Activated CD4-positive, alpha-beta memory T cell treated with anti-CD3 and anti-CD28 coated beads, Interleukin-2, amount 10 ng/mL, durations not matched to agents 7 days and 5 days (primary cell): ENCODE data around the gene TPX2. TPM values are rescaled to one million over a fixed set of nuclear protein-coding genes. Genes with fewer than 3 reads are reported as not detected.
A peak's percentile ranks its signal among the peaks of the same experiment; 100 is the strongest.

Source experiments
- CTCF ChIA-PET: fragments of 350-600 bp; sonication (Branson Sonifier 250); formaldehyde crosslinking; loops from one replicate; lab custom pipeline; 2021; ENCODE audit warnings: antibody characterized with exemption, inconsistent platforms; lab: Charles Lee
- POLR2A ChIA-PET: fragments of 350-600 bp; sonication (Branson Sonifier 250); formaldehyde crosslinking; loops from one replicate; lab custom pipeline; 2021; ENCODE audit warnings: antibody characterized with exemption; lab: Charles Lee
- DNase-seq: peaks from one replicate; pipeline ENCODE4 v3.0.0-alpha.2; 2020
- H3K27ac Mint-ChIP-seq: one replicate; pipeline ENCODE4 v1.8.0; 2021; ENCODE audit warnings: mild to moderate bottlenecking, mixed read lengths
- H3K27me3 Mint-ChIP-seq: one replicate; pipeline ENCODE4 v1.8.0; 2021; ENCODE audit warnings: mixed read lengths
- H3K36me3 Mint-ChIP-seq: one replicate; pipeline ENCODE4 v1.8.0; 2021; ENCODE audit warnings: low read depth, mixed read lengths
- H3K4me1 Mint-ChIP-seq: one replicate; pipeline ENCODE4 v1.8.0; 2021; ENCODE audit warnings: mixed read lengths
- H3K4me3 Mint-ChIP-seq: one replicate; pipeline ENCODE4 v1.8.0; 2021; ENCODE audit warnings: mild to moderate bottlenecking, mixed read lengths
- H3K9me3 Mint-ChIP-seq: one replicate; pipeline ENCODE4 v1.8.0; 2021; ENCODE audit warnings: mixed read lengths
- total RNA-seq, 2 experiments: library from RNA; stranded (reverse); gene quantifications; one replicate each; pipeline ENCODE4 v1.2.3, GENCODE V29; 2021

TPX2 gene
- total RNA-seq, 2 experiments from 2014 or later, result 137 to 138 TPM

DNA sequence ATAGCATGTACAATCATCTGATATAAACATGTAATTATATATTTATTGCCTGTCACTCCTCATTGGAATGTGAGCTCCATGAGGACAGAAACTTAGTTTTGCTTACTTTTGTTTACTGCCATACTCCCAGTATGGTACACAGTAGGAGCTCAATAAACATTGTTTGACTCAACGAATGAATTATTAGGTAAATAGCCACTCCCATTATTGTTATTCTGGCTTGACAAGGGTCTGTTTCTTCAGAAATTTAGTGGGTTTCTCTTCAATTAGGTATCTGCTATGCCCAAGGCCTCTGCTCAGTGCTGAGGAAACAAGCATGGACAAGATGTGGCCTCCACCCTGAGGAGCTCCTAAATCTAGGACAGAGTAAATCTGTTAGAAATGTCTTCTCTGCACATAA lies 22.7 kb upstream of the TPX2 start:
- DNase-seq, result no peak
- CTCF ChIA-PET, result interaction anchor here (1.0 to 10.8 kb wide), 4 partner anchors 10 to 82 kb away, joined by 3 to 609 read pairs (median 5); no protein-coding TSS in a partner anchor
- Mint-ChIP-seq H3K36me3 (peaks cover 89% of the 10 kb centered on the region), H3K4me3 (peak overlapping the region; percentile 95), H3K27ac (peak overlapping the region; percentile 79), H3K27me3 (no peaks in the 10 kb centered on the region), H3K4me1 (peaks cover 88% of the 10 kb centered on the region), H3K9me3 (no peaks in the 10 kb centered on the region)
- POLR2A ChIA-PET, result interaction anchor here (1.3 to 10.4 kb wide), 6 partner anchors 12 to 54 kb away, joined by 3 to 213 read pairs (median 6); no protein-coding TSS in a partner anchor

DNA sequence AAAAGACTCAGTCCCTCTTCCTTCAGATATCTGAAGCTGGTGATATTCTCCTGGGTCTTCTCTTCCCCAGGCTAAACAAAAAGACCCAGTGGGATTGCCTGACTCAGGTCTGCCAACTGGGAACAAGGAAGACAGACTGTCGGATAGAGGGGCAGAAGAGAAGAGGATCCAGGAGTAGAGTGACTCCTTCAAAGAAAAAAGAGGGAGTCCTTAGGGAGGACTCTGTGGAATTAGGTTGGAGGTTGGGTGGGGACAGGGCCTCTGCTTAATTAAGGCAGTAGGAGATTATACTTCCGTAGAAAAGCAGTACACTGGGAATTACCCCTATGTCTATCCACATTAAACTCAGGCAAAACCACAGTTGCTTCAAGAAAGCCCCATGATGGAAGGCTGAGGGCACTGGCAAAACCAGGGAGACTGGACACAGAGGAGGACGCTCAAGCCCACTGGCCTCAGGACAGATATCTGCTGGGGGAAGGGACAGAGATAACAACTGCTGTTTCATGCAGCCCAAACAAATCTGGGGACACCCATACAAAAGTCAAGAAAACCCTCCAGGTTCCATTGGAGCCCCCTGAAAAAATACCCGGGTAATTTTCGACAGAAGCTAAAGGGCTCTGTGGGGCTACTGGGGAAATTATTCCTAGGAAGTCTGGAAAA lies 22.1 kb upstream of the TPX2 start:
- Mint-ChIP-seq H3K4me1 (peaks cover 83% of the 10 kb centered on the region), H3K27ac (peak overlapping the region; percentile 79), H3K9me3 (no peaks in the 10 kb centered on the region), H3K36me3 (peaks cover 90% of the 10 kb centered on the region), H3K4me3 (peak overlapping the region; percentile 95), H3K27me3 (no peaks in the 10 kb centered on the region)
- no peak for DNase-seq
- ChIA-PET CTCF (interaction anchor here (1.0 to 10.8 kb wide), 6 partner anchors 11 to 104 kb away, joined by 3 to 609 read pairs (median 8); no protein-coding TSS in a partner anchor), POLR2A (interaction anchor here (0.9 to 10.4 kb wide), 7 partner anchors 9 to 55 kb away, joined by 3 to 213 read pairs (median 5); no protein-coding TSS in a partner anchor)

DNA sequence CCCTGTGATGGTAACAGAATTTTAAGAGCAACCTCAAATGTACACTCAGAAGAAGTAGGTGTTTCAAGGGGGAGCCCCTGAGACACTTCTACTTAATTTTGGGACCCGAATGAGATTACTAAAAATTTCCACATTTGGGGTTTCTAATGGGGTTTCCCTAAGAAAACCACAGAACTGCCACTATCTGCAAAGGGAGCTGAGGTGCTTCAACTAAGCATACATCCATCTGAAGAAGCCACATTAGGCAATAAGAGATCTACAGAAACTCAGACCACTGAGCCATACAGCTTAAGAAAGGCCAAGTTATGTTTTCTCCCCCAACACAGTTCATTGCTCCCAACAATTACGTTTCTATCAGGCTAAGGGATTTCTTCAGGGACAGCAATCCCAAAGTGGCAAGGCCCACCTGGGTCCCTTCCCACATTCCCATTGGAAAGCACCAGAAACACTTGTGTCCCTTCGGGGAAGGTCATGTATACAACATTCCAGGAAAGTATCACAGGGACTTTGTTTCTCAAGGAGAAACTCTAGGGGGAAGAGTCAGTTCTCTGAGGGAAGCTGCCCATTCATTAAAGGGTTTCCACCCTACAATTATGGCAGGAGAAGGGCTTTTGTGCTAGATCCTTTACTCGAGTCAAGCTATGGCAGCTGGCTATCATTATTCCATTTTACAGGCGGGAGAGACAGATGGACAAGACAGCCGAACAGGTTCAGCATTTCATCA lies 21.4 kb upstream of the TPX2 start:
- DNase-seq, result no peak
- POLR2A ChIA-PET, result interaction anchor here (0.9 to 10.4 kb wide), 6 partner anchors 9 to 55 kb away, joined by 3 to 213 read pairs (median 7); no protein-coding TSS in a partner anchor

DNA sequence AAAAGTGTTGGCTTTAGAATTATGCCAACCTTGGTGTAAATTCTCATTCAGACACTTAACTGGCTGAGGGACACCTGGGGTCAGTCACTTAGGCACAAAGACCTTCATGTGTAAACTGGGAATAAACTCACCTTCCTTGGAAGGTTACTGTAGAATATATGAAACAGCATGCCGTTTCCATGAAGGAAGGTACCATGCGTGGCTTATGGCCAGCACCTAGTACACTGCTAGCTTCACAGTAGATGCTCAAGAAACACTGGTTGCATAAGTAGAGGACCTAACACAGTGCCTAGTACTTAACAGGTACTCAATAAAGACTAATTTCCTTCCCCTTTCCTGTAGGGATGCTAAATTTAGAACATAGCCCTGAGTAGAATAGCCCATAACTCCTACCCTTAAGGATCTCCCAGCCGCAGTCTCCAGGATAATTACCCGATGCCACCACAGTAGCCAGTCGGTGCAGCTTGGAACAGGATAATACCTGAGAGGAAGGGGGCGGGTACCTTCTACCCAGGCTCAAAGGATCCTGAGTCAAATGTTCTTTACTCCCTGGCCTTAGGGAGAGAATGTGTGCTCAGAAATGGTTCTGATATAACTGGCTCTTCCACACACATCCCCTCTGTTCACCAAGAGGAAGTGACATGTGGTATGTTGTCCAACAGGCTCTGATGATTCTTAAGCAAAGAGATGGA lies 20.0 kb upstream of the TPX2 start:
- POLR2A ChIA-PET, result interaction anchor here (2.3 to 10.4 kb wide), 6 partner anchors 9 to 57 kb away, joined by 8 to 213 read pairs (median 16); partner anchors contain the start of gene TPX2
- CTCF ChIA-PET, result interaction anchor here (0.6 to 10.8 kb wide), 8 partner anchors 13 to 106 kb away, joined by 3 to 609 read pairs (median 5); no protein-coding TSS in a partner anchor
- Mint-ChIP-seq H3K36me3 (peaks cover 81% of the 10 kb centered on the region), H3K4me3 (peak overlapping the region; percentile 95), H3K27ac (peak overlapping the region; percentile 97), H3K27me3 (no peaks in the 10 kb centered on the region), H3K4me1 (peaks cover 65% of the 10 kb centered on the region), H3K9me3 (no peaks in the 10 kb centered on the region)
- no peak for DNase-seq

More for the DNA sequence above, 21.4 kb upstream of the TPX2 start:
- CTCF ChIA-PET, result interaction anchor here (1.3 to 10.8 kb wide), 3 partner anchors 41 to 105 kb away, joined by 10 to 609 read pairs (median 17); no protein-coding TSS in a partner anchor
- Mint-ChIP-seq H3K27me3 (no peaks in the 10 kb centered on the region), H3K27ac (peak overlapping the region; percentile 79), H3K36me3 (peaks cover 91% of the 10 kb centered on the region), H3K9me3 (no peaks in the 10 kb centered on the region), H3K4me3 (peak overlapping the region; percentile 95), H3K4me1 (peaks cover 76% of the 10 kb centered on the region)

DNA sequence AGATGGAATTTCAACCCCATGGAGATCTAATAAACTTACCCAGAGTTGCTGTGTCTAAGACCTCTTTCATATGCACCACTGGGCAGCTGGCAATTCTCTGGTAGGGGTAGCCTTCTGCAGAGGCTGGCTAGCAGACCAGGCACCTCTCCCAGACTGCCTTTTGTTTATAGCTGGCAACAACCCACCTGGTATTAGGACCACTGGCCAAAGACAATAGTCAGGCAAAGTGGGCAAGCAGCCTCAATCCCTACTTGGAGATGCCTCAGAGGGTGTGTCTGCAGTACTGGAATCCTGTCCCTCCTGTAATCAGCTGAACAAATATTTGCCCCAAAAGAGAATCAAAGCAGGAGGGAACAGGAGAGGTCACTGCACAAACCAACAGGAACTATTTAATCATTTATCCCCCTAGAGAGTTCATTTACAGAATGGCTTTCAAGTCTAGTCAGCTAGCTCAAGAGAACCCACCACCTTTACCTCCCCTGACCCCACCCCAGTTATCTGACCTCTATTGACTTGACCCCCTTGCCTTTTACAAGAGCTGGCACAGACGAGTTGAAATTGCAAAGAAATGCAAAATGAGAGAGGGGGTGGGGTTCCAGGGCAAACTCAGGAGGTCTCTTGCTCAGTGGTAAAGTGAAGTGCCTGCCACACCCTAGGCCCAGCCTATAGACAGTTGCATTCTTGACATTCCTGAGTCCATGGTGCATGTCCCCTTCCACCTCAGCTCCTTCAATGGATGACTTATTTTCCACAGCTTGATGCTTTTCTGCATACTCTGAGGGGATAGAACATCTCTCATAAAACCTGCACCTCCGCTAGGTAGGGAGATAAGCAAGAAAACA lies 19.2 kb upstream of the TPX2 start:
- Mint-ChIP-seq H3K4me3 (peak overlapping the region; percentile 95), H3K27ac (peak overlapping the region; percentile 97), H3K36me3 (peaks cover 76% of the 10 kb centered on the region), H3K27me3 (no peaks in the 10 kb centered on the region), H3K9me3 (no peaks in the 10 kb centered on the region), H3K4me1 (peaks cover 61% of the 10 kb centered on the region)
- CTCF ChIA-PET, result interaction anchor here (0.9 to 10.8 kb wide), 11 partner anchors 13 to 107 kb away, joined by 3 to 609 read pairs (median 5); partner anchors contain the start of gene TPX2
- POLR2A ChIA-PET, result interaction anchor here (1.0 to 10.4 kb wide), 8 partner anchors 10 to 117 kb away, joined by 3 to 213 read pairs (median 12); partner anchors contain the start of gene TPX2
- DNase-seq, result no peak

DNA sequence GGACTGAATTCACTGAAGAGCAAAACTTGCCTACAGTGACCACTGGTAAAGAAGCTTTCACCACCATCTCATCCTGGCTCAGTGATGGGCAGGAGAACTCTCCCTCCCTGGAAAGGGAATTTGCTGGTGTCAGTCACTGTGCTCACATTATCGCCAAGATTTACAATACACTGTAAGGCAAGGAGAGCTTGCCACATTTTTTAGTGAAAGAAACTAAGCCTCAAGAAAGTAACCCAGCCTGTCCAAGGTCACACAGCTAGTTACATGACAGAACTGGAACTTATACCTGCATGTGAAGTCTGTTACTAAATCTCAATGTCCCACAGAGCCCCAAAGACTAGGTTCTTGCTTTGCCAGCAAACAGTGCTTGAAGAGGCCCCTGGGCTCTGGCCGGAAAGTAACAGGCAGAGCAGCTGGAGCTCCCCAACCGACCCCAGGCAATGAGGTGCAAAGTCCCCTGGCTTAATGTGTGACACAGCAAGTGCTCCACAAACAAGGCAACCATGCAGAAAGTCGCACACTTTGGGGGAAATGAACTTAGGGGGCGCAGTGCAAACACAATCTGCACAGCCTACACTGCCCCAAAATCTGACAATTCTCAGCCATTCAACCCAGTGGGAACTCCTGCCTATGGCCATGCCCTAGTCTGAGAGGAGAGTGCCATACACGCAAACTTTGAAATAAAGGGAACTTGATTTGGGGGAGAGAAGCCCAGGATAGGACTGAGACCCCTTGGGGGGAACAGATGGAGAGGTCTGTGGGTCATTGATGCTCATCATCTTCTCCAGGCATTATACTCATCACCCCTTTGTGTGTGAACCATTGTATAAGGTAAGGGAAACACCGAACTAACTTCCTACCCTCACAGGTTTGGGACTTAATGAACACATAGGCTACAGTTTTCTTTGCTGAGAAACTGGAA lies 18.3 kb upstream of the TPX2 start:
- Mint-ChIP-seq H3K4me1 (peaks cover 54% of the 10 kb centered on the region), H3K27ac (peak overlapping the region; percentile 97), H3K36me3 (peaks cover 69% of the 10 kb centered on the region), H3K27me3 (no peaks in the 10 kb centered on the region), H3K9me3 (no peaks in the 10 kb centered on the region), H3K4me3 (peak overlapping the region; percentile 95)
- DNase-seq, result peak; percentile 39
- POLR2A ChIA-PET, result interaction anchor here (1.0 to 10.4 kb wide), 13 partner anchors 11 to 118 kb away, joined by 3 to 213 read pairs (median 14); partner anchors contain the start of gene TPX2
- CTCF ChIA-PET, result interaction anchor here (0.9 to 10.8 kb wide), 12 partner anchors 14 to 87 kb away, joined by 3 to 609 read pairs (median 7); partner anchors contain the start of gene TPX2

DNA sequence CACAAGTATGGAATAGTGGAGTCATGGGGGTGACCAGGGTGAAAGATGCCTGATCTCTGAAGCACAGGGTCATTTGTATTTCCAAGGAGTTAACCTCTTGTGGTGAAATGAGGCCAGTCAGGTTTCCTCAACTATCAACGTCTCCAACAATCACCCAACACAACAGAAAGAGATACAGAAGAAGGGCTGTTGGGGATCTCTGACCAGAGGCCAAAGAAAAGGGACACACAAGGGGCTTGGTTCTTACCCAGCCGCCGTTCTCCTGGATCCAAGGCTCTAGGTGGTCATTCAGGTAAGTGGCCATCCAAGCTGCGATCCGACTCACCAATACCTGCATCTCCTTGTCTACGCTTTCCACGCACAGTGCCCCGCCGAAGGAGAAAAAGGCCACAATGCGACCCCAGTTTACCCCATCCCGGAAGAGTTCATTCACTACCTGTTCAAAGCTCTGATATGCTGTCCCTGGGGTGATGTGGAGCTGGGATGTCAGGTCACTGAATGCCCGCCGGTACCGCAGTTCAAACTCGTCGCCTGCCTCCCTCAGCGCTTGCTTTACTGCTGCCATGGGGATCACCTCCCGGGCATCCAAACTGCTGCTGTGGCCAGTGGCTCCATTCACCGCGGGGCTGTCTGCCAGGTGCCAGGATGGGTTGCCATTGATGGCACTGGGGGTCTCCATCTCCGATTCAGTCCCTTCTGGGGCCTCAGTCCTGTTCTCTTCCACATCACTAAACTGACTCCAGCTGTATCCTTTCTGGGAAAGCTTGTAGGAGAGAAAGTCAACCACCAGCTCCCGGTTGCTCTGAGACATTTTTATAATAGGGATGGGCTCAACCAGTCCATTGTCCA lies 17.5 kb upstream of the TPX2 start:
- CTCF ChIA-PET, result interaction anchor here (0.7 to 10.8 kb wide), 15 partner anchors 13 to 159 kb away, joined by 3 to 609 read pairs (median 10); partner anchors contain the start of gene TPX2
- Mint-ChIP-seq H3K27ac (peak overlapping the region; percentile 97), H3K36me3 (peaks cover 60% of the 10 kb centered on the region), H3K9me3 (no peaks in the 10 kb centered on the region), H3K4me1 (peaks cover 45% of the 10 kb centered on the region), H3K4me3 (peak overlapping the region; percentile 95), H3K27me3 (no peaks in the 10 kb centered on the region)
- peak; percentile 37 for DNase-seq
- POLR2A ChIA-PET, result interaction anchor here (1.0 to 10.4 kb wide), 16 partner anchors 8 to 149 kb away, joined by 3 to 213 read pairs (median 10); partner anchors contain the start of gene TPX2

DNA sequence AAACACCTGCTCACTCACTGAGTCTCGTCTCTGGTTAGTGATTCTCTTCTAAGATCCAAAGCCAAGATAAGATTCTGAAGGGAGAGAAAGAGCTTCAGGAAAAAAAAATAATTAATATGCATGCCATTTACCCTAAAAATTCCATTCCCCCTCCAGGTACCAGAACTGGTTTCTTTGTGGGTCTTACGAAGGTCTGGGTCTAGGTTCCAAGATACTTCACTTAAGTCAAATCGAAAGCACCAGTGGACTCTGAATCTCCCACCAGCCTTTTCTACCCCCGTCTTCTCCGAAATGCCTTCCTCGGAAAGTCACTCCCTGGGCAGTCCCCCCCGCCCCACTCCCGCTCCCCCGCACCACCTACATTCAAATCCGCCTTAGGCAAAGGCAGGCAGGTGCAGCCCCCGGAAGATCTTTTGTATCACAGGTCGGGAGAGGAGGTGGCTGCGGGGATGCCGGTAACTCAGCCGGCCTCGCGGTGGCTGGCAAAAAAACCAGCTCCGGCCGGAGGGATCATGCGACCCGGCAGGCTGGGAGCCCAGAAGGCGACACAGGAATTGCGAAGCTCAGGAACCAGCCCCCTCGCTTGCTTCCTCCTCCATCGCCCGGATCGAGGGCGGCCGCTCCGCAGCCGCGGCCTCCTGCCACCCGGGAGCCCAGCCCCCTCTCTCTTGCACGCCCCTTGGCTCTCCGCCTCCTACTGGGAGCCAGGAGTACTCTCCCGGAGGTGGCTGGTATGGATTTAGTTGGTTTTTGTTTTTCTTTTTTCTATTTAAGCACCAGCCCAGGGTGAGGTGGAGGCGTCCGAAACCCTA lies 16.6 kb upstream of the TPX2 start, which contains the start of gene BCL2L1:
TSS of gene BCL2L1 (minus strand) at position 612 of the 812 bp plus-strand sequence. CDS start 650 bp downstream, outside the sequence.
- peak; percentile 70 for DNase-seq
- CTCF ChIA-PET, result interaction anchor here (0.7 to 10.8 kb wide), 29 partner anchors 12 to 162 kb away, joined by 3 to 609 read pairs (median 10); partner anchors contain the start of gene TPX2
- POLR2A ChIA-PET, result interaction anchor here (1.0 to 10.4 kb wide), 19 partner anchors 9 to 813 kb away, joined by 3 to 213 read pairs (median 6); partner anchors contain the start of gene TPX2
- Mint-ChIP-seq H3K9me3 (no peaks in the 10 kb centered on the region), H3K27ac (peak within 1 kb of the TSS; percentile 97), H3K27me3 (no peaks in the 10 kb centered on the region), H3K36me3 (peaks cover 52% of the 10 kb centered on the region), H3K4me3 (peak within 1 kb of the TSS; percentile 95), H3K4me1 (peaks cover 37% of the 10 kb centered on the region)

DNA sequence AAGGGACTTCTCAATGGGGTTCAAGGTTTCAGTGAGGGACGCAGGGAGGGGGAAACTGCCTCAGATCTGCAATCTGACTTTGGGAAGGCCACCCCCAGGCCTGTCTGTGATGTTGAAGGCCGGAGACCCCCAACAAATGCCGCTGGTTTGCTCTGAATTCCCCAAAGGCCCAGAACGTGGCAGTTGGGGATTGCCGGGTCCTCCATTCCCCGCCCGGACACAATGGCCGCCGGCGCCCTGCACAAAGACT lies 16.1 kb upstream of the TPX2 start:
- Mint-ChIP-seq H3K36me3 (peaks cover 47% of the 10 kb centered on the region), H3K4me1 (peaks cover 33% of the 10 kb centered on the region), H3K4me3 (peak overlapping the region; percentile 95), H3K27ac (peak overlapping the region; percentile 97), H3K27me3 (no peaks in the 10 kb centered on the region), H3K9me3 (no peaks in the 10 kb centered on the region)
- DNase-seq, result no peak
- ChIA-PET POLR2A (interaction anchor here (0.7 to 10.4 kb wide), 19 partner anchors 10 to 812 kb away, joined by 3 to 213 read pairs (median 5); partner anchors contain the start of gene TPX2), CTCF (interaction anchor here (0.9 to 10.8 kb wide), 30 partner anchors 11 to 163 kb away, joined by 3 to 609 read pairs (median 11); partner anchors contain the start of gene TPX2)
